Measurements from ENCODE around the gene FOSB. TPM values are rescaled to one million over a fixed set of nuclear protein-coding genes. Genes with fewer than 3 reads are reported as not detected.

The FOSB gene
- total RNA-seq, 4 donors from 2014 or later: 0.60 to 4.9 (median 1.8) TPM

DNA sequence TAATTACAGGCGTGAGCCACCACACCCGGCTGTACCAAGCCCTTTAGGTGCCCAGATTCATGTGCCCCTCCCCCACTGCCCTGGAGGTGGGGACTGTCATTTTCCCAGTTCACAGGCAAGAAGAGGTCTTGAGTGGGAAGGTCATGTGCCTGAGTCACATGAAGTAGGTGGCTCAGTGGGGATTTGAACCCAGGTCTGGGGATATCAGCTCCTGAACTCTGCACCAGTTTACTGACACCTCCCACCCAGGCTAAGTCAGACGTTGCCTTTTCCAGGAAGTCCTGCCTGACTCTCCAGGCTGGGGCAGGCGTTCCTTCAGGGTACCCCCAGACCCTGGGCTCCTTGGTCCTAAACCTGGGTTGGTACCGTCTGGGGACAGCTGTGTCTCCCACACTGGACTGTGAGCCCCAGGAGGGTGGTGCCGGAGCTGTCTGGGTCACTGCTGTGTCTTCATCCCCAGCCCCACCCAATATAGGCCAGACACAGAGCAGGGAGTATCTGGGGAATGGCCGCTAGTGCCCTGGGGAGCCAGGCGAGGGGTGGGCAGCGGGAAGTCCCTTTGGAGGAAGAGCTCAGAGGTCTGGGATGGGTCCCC is 48.1 kb downstream of the FOSB start:
- no peak for DNase-seq (ENCODE audit: low spot score in 2 of 2)
- peaks cover 0 to 48% (median 24%) of the 10 kb centered on the region in 4 donors for H3K4me1 ChIP-seq
- H3K4me3 ChIP-seq: no peak overlapping the region
- 74 to 77% methylated on average over 7 to 9 of the region's 9 CpGs for WGBS, 2 donors
- peak overlapping the region in 3 of 4 donors; percentile 74 to 76 (median 75) for H3K27ac ChIP-seq
- H3K36me3 ChIP-seq: peaks cover 0 to 48% (median 22%) of the 10 kb centered on the region in 3 donors
- H3K9me3 ChIP-seq: no peaks in the 10 kb centered on the region
- TF ChIP-seq POLR2A (IDR thresholded peaks at IDR 0.05) (no peak), EP300 (IDR thresholded peaks at IDR 0.05) (no peak)
- TF ChIP-seq, protein P1, sequence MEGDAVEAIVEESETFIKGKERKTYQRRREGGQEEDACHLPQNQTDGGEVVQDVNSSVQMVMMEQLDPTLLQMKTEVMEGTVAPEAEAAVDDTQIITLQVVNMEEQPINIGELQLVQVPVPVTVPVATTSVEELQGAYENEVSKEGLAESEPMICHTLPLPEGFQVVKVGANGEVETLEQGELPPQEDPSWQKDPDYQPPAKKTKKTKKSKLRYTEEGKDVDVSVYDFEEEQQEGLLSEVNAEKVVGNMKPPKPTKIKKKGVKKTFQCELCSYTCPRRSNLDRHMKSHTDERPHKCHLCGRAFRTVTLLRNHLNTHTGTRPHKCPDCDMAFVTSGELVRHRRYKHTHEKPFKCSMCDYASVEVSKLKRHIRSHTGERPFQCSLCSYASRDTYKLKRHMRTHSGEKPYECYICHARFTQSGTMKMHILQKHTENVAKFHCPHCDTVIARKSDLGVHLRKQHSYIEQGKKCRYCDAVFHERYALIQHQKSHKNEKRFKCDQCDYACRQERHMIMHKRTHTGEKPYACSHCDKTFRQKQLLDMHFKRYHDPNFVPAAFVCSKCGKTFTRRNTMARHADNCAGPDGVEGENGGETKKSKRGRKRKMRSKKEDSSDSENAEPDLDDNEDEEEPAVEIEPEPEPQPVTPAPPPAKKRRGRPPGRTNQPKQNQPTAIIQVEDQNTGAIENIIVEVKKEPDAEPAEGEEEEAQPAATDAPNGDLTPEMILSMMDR (IDR thresholded peaks at IDR 0.05): no peak
- no peaks in the 10 kb centered on the region for H3K27me3 ChIP-seq

DNA sequence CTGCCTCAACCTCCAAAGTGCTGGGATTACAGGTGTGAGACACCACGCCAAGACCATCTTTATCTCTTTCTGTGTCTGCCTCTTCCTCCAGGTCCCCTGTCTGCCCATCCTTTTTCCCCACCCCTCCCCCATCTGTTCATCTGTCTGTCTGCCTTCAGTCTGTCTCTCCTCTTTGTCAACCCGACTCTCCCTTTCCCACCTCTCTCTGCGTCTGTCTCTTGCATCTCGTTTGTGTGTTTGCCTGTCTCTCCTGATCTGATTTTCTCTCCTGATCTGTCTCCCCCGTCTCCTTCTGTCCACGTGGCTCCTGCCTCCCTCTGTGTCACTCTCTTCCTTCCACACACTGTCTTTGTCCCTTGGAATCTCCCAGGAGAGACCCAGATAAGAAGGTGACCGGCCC is 49.4 kb downstream of the FOSB start:
- Histone ChIP-seq H3K27ac (no peak overlapping the region), H3K27me3 (no peaks in the 10 kb centered on the region), H3K4me1 (peaks cover 0 to 38% (median 22%) of the 10 kb centered on the region in 4 donors), H3K36me3 (peaks cover 0 to 61% (median 22%) of the 10 kb centered on the region in 3 donors), H3K9me3 (no peaks in the 10 kb centered on the region), H3K4me3 (no peak overlapping the region)
- TF ChIP-seq, protein P1 (IDR thresholded peaks at IDR 0.05): no peak
- TF ChIP-seq EP300 (IDR thresholded peaks at IDR 0.05) (no peak), POLR2A (IDR thresholded peaks at IDR 0.05) (no peak)
- 65% methylated on average over 7 of the region's 7 CpGs for WGBS, 2 donors
- no peak for DNase-seq (ENCODE audit: low spot score in 2 of 2)

DNA sequence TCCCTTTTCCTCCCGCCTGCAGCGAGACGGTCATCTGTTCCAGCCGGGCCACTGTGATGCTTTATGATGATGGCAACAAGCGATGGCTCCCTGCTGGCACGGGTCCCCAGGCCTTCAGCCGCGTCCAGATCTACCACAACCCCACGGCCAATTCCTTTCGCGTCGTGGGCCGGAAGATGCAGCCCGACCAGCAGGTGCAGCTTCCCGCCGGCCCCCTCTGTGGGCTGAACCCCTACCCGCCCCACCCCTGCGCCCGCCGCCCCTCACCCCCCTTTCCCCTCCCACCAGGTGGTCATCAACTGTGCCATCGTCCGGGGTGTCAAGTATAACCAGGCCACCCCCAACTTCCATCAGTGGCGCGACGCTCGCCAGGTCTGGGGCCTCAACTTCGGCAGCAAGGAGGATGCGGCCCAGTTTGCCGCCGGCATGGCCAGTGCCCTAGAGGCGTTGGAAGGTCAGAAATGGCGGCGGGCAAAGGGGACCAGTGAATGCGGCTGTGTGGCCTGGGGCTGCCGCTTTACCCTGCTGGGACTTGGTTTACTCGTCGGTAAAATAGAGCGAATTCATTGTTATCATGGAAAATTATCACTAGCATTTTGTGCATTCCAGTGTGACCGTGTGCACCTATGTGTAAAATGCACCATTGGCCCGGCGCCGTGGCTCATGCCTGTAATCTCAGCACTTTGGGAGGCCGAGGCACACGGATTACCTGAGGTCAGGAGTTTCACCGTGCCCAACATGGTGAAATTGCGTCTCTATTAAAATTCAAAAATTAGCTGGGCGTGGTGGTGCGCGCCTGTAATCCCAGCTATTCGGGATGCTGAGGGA is 50.1 kb downstream of the FOSB start:
- Histone ChIP-seq H3K9me3 (no peaks in the 10 kb centered on the region), H3K4me1 (peaks cover 0 to 37% (median 22%) of the 10 kb centered on the region in 4 donors), H3K36me3 (peaks cover 0 to 67% (median 22%) of the 10 kb centered on the region in 3 donors), H3K27ac (no peak overlapping the region), H3K4me3 (no peak overlapping the region), H3K27me3 (no peaks in the 10 kb centered on the region)
- WGBS, 2 donors: 84 to 92% methylated on average over 48 to 50 of the region's 50 CpGs
- no peak for DNase-seq (ENCODE audit: low spot score in 2 of 2)
- TF ChIP-seq, protein P1 (IDR thresholded peaks at IDR 0.05): no peak
- TF ChIP-seq EP300 (IDR thresholded peaks at IDR 0.05): no peak
- TF ChIP-seq POLR2A (IDR thresholded peaks at IDR 0.05): no peak

DNA sequence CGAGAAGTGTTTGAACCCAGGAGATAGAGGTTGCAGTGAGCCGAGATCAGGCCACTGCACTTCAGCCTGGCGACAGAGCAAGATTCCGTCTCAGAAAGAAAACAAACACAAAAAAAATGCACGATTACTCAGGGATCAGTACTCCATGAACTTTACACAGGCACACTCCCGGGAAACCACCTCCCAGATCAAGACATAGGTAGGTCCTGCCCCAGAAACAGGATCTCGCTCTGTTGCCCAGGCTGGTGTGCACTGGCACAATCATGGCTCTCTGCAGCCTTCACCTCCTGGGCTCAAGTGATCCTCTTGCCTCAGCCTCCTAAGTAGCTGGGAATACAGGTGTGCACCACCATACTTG is 50.7 kb downstream of the FOSB start:
- H3K4me1 ChIP-seq: peaks cover 0 to 34% (median 20%) of the 10 kb centered on the region in 4 donors
- no peak overlapping the region for H3K27ac ChIP-seq
- H3K9me3 ChIP-seq: no peaks in the 10 kb centered on the region
- TF ChIP-seq POLR2A (IDR thresholded peaks at IDR 0.05) (no peak), EP300 (IDR thresholded peaks at IDR 0.05) (no peak)
- TF ChIP-seq, protein P1 (IDR thresholded peaks at IDR 0.05): no peak
- no peaks in the 10 kb centered on the region for H3K27me3 ChIP-seq
- H3K4me3 ChIP-seq: no peak overlapping the region
- peaks cover 0 to 68% (median 22%) of the 10 kb centered on the region in 3 donors for H3K36me3 ChIP-seq
- no peak for DNase-seq (ENCODE audit: low spot score in 2 of 2)
- WGBS, 2 donors: 85 to 88% methylated on average over 7 of the region's 7 CpGs

Data from tibial nerve (tissue), 4 donors.